ENCODE measurements around the gene PTPRE.

Gene PTPRE

GRCh38 chr10:127908106-127908958, 1.4 kb downstream of the PTPRE start:
- DNase-seq, result peak; percentile 40

DNA sequence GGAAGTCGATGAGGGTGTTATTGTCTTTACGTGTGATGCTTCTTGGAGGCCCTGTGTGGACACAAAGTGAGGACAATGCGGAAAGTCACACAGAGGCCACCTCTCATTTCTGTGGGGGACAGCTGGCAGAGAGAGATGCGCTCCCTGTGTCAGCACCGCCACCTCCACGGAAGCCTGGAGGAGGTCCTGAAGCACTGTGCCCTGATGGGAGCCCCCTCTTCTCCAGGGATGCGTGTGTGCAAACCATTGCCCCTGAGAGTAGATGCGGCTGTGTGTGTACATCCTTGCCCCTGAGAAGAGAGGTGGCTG, 2.0 kb downstream of the PTPRE start:
- DNase-seq, result no peak

DNA sequence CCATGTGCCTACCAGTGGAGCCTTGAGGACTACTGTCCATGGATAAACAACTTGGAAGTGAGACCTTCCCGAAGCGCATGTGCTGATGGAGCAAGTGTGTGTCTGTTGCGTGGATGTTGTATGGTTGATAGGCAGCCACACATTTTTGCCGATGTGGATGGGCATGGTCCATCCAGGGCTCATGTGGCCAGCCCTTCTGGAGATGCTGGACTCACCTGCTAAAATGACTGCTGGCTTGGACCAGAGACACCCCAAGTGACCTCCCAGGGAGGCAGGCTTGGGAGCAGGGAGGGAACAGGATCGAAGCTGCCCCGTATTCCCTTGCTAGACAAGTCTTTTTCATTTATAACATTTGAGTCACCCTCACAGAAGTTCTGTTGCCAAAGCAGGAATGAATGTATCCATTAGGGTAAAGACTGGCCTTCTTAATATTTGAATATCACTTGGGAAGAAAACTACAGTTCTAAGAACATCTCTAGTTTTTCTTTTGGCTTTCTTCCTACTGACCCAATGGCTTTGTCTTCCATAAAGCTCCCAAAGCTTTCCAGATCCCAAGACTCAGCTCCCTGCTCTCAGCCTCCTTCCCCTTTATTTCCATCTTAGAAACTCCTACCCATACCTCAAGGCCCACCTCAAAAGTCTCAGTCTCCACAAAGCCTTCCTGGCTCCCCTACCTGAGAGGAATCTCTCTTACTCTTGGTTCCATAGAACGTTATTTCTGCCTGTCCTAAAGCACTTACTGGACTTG, 3.0 kb downstream of the PTPRE start:
- DNase-seq, result no peak

GRCh38 chr10:127910464-127910770, 3.5 kb downstream of the PTPRE start:
- no peak for DNase-seq

- DNase-seq, result peak; percentile 32
Observed at GRCh38 chr10:127911218-127911866, 4.4 kb downstream of the PTPRE start.

GRCh38 chr10:127911867-127912257, 5.0 kb downstream of the PTPRE start:
- DNase-seq, result no peak

DNA sequence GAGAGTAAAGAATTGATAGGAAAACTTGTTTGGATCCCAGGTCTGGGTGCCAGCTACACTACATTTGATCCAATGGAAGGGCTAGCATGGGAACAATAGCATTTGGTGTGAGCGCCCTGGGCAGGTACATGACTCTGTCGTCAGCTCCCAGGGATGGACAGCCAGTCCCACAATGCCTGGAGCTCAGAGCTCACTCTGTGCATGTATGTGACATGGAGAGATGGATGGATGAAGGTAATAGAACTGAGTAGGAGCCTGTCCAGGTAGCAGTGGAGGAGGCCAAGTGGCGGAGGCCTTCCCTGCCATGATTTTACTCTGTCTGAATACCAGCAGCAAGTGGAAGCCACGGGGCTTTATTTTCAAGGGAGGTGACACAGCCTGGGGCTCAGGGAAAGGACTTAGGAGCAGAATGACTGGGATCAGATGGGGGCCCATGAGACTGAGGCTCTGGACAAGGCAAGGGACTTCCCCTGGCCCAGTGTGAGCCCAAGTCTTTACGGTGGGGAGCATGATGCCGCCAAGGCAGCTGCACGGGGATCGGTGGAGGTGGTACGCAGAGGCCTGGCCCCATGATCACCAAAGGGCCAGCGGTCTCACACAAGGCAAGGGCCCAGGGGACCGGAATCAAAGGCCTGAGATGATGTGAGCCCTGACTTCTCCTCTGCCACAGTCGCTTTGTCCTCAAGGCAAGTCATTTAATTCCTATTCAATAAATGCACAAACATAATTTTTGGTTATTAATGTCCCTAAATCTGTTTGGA, 5.9 kb downstream of the PTPRE start:
- no peak for DNase-seq

- DNase-seq, result no peak
Observed at GRCh38 chr10:127913368-127913759, 6.5 kb downstream of the PTPRE start.

DNA sequence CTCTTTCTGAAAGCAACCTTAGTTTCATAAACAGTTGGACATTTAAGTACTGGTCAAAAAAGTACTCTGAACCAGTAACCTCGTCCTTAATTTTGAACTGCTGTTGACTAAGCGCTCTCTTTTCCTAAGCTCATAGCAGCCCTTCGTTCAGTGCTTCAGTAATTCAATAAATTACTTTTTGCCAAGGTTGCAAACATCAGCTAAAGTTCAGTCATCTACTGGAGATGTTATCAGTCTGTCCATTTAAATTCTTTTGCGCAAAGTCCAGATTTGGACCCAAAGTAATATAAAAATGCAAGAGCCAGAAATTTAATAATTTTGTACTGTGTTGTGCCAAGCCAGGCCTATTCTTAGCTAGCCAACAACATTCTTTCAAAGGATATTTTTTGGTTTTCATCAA, 8.4 kb downstream of the PTPRE start:
- DNase-seq, result no peak

- DNase-seq, result no peak
Observed at GRCh38 chr10:127916826-127917225, 9.9 kb downstream of the PTPRE start.

DNA sequence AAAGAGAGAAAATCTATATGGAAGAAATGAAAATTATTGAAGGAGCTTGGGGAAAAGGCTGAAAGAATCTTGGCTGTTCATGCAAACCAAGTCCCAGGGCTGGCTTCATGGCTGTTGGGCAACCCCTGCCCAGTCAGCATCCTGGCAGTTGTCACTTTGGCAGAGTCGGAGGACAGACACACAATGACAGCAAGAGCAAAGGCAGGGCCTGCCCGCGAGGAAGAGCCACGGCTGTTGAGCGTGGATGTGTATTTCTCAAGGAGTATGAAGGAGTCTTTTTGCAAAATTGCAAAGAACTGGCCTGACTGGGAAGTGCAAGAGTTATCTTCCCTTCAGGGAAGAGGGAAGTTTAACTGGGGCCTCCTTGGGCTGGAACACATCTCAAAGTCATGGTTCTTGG, 11.7 kb downstream of the PTPRE start:
- no peak for DNase-seq

GRCh38 chr10:127919418-127920271, 12.7 kb downstream of the PTPRE start:
- no peak for DNase-seq

DNA sequence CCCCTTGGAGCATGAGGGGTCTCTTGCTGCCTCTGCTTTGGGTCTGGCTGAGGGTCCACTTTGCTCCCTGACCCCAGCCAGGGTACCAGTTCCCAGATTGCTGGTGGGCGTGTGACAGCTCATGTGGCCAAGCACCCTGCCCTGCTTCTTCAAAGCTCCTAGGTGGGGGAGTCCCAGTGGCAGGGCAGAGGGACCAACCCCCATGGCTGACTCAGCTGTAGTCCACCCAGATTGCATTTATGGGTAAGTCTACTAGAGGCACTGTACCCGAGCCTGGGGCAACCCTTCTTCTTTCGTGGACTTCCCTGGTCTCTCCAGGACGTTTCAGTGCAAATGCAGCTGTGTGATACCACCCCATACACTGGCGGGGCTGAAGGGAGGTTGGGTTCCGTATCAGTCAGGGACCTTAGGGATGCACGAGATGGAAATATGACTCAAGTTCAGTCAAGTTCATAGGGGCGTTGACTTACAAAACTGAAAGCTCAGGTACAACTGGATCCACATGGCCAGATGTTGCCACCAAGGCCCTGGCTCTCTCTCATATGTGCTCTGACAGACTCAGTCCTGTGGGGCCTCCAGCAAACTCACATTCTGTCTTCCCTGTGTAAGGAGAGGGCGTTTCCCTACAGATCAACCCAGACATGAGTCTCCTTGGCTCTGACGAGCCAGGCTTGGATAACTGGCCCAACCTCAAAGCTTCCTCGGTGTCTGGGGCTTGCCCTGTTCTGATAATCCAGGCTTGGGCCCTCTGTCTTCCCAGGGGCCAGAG, 13.6 kb downstream of the PTPRE start:
- DNase-seq, result no peak

DNA sequence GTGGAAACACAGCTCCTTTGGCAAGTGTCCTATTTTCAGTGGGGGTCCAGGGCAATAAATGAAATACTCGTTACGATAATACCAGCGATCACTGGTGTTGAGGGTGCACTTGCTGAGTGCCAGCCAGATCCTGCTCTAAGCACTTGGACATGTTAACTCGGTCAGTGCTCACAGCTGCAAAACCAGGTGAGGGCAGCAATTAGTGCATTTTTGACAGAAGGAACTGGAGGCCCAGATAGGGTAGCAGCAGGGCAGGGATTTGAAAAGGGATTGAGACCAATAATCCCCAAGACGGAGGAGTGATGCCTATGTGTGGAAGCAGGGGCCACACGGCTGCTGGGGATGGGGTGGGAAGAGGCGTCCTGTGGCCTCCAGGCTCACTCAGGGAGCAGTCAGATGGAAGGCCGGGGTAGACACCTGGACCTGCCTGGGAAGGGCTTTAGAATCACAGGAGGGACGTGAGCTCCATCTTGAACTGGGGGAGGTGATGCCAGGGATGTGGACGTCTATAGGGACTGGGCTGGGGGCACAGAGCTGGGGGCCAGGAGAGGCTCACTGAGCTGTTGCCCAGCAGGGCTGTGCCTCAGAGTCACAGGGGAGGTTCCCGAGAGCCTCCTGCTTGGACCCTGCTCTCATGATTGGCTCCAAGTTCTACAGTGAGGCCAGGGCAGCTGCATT, 14.3 kb downstream of the PTPRE start:
- DNase-seq, result no peak

- DNase-seq, result no peak
Observed at GRCh38 chr10:127921753-127922145, 14.8 kb downstream of the PTPRE start.

DNA sequence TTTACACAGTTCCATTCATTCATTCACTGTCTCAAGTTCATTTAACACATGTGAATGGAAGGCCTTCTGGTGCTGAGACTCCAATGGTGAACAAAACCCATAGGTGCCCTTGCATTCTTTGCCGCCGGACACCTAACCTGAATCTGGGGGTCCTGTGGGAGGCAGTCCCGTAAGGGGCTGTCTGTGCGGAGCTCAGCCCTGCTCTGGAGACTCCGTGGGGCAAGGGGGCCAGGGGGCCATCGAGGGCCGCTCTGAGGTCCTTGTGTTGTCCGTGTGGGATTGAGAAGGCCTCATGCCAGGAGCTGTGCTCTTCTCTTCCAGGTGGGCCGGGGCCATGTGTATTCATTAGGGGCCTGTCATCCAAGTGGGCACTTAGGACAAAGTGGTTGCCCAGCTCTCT, 15.3 kb downstream of the PTPRE start:
- DNase-seq, result no peak

GRCh38 chr10:127922675-127923366, 15.9 kb downstream of the PTPRE start:
- peak; percentile 68 for DNase-seq

DNA sequence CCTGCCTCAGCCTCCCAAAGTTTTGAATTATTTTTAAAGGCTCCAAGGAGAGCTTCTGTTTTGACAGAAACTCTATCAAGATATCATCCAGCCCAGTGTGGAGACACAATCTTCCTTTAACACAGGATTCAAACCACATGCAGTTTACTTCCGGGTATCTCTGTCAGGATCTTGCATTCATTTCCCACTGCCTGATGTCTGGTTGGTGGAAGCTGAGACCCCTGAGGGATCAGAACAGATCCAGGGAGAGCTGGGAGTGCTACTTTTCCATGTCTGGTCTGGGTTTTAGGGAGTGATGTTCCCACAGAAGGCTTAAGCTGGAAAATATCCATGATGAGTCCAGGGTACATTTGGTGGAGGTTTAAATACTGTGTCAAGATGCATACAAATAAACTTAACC, 16.7 kb downstream of the PTPRE start:
- no peak for DNase-seq

- no peak for DNase-seq
Observed at GRCh38 chr10:127925471-127926207, 18.7 kb downstream of the PTPRE start.

DNA sequence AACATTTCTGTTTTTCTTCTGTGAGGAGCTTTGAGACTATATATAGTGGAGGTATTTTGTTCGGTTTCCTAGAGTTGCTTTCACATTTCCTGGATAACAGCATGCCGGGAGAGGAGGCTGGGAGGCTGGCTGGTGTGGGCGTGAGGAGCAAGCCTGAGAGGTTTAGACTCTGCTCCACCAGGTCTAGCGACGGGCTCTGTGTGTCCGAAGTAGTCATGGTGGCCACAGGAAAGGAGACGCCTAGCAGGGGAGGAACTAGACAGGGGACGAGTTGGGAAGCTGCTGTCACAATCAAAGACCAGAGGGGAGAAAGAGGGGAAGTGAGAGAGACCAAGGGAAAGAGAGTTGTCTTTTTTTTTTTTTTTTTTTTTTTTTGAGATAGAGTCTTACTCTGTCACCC, 19.6 kb downstream of the PTPRE start:
- DNase-seq, result no peak

All from right forelimb (tissue), 1 donor.